DMS79 treated with DMSO at 0.1 percent for 48 hours (cell line): ENCODE results near the gene UNC5B.
"Not testable (repeated sequence)": the region's sequence is repeated elsewhere in the genome, so short reads cannot be mapped to it uniquely, and the experiment has no call there.

Experiments
- DNase-seq: peaks from one replicate; lab custom pipeline; 2025; lab: John Stamatoyannopoulos, UW

UNC5B gene

DNA sequence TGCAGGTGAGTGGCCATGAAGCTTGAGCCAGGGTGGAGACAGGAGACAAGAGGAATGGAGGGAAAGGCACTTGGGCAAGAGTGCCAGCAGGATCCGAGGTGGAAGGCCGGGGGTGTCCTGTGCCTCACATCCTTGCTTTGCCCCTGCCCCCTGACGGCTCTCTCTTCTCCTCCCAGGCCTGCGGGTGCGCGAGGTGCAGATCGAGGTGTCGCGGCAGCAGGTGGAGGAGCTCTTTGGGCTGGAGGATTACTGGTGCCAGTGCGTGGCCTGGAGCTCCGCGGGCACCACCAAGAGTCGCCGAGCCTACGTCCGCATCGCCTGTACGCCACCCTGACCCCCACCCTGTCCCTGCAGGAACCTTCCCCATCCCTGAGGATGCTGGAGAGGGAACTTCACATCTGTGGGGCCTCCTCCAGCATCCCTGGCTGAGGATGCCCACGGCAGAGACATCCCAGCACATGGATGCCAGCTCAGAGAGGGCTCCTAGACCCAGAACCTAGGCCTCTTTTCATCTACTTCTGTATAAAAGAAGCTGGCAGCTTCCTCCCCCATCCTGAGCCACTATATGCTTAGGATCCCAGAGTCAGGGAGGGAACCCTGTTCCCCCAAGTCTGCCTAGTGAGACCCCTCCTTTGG is 72.3 kb downstream of the UNC5B start:
- no peak for DNase-seq

DNA sequence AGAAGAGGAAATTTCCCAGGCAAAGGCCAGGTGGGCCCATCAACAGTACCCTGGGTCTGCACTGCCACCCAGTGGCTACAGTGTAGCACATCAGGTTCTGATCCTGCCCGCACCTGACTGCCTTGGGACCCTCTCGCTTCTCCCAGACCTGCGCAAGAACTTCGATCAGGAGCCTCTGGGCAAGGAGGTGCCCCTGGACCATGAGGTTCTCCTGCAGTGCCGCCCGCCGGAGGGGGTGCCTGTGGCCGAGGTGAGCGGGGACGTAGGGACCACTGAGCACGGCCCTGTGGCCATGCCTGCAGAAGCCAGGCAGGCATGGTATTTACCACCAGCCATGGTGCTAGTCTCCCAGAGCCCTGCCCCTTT is 72.8 kb downstream of the UNC5B start:
- DNase-seq: peak; percentile 6

DNA sequence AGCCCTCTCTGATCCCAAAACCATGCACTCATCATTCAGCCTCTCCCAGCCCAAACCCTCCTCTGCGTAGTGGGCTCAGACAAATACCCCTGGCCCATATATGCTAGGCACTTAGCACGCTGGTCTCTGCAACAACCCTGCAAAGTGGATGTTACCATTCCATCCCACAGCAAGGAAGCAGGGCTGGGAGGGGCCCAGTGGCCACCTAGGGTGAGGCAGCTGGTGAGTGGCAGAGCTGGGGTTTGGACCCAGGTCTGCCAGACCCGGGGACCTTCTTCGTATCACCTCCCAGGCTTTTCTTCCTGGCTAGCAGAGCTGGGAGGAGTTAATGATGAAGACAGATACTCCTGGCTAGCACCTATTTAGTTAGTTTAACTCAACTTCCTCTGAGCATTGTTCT is 73.6 kb downstream of the UNC5B start:
- DNase-seq: no peak

DNA sequence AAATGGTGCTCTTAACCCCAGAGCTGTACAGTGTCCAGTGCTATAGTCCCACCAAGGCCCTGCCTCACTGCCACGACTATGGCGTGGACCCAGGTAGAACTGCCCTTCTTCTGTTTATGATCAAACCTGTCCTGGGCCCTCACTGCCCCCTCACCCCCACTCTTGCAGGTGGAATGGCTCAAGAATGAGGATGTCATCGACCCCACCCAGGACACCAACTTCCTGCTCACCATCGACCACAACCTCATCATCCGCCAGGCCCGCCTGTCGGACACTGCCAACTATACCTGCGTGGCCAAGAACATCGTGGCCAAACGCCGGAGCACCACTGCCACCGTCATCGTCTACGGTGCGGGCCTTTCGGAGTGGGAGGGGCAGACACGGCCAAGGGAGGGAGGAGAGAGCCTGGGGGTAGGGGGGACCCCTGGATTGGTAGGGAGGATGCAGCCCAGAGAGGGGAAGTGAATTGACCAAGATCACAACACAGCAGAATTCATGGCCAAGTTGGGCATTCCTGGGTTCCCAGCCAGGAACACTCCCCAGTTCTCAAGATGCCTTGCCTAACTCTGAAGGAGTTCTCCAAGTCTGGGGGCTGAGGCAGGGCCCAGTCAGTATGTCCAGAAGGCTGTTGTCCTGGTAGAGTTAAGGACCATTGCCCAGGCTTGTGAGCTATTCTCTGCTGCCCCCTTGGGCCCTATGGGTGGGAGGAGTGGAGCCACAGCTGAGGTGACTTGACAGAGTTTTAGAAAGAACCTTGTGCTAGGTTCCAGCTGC is 74.3 kb downstream of the UNC5B start:
- DNase-seq: no peak

DNA sequence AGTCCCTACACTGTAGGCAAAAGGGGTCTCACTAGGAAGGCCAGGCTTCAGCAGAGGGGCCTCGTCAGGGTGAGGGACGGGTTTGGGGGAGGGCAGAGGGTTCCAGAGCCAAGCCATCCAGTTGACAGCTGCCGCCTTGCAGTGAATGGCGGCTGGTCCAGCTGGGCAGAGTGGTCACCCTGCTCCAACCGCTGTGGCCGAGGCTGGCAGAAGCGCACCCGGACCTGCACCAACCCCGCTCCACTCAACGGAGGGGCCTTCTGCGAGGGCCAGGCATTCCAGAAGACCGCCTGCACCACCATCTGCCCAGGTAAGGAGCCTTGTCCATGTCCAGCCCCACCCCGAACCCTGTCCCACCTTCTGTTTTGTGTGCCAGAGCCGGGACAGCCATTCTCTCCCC is 75.1 kb downstream of the UNC5B start:
- DNase-seq: no peak

DNA sequence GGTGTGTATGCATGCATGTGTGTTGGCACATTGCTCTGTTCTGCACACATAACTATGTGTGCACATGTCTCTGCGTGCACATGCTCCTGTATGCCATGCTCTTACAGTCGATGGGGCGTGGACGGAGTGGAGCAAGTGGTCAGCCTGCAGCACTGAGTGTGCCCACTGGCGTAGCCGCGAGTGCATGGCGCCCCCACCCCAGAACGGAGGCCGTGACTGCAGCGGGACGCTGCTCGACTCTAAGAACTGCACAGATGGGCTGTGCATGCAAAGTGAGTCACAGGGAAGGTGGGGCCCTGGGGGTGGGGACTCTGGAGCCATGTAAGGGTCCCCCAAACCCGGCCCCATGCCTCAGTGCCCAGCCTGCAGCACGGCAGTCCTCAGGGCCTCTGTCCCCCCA is 76.1 kb downstream of the UNC5B start:
- no peak for DNase-seq

DNA sequence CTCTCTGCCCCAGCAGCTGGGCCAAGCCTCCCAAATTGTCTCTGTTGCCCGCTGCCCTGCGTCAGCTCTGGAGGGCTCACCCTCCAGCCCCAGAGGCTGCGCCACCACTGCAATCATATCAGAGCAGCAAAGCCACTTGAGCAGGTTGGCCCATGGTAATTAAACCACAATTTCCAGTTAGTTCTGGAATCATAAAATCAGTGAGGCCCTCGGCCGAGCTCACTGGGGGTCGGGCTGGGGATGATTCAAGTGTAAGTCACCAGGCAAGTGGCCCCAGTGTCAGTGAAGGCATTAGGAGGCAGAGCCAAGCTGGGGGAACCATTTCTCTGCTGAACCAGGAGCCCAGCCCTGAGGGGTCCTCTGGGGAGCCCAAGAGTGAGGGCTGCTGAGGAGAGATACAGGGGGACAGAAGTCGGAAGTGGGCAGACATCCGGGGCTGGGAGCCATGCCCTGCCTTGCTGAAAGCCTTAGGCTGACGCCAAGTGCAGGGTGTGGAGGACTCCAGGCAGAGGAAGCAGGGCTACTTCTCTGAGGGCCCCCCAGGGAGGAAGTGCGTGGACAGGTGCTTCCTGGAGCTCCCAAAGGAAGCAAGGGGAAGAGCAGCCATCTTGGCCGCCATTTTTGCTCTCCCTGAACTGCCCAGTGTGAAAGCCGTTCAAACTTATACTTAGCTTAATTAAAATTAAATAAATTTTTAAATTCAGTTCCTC is 77.2 kb downstream of the UNC5B start:
- DNase-seq: no peak

DNA sequence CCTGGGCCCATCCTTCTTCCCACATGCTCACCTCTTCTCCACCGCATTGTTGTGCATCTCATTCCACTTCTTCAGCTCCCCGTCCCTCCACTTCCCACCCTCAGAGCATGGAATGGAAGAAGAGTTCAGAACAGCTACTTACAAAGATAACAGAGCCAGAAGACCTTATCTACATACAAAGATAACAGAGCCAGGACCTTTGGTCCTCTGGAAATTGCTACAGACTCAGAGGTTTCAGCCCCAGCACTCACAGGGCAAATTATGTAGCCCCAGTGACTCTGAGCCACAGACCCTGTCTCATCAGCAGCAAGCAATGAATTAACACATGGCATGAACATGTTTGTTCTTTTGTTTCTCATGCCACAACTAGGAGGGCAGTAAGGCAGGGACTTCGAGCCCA is 78.0 kb downstream of the UNC5B start:
- DNase-seq: no peak

DNA sequence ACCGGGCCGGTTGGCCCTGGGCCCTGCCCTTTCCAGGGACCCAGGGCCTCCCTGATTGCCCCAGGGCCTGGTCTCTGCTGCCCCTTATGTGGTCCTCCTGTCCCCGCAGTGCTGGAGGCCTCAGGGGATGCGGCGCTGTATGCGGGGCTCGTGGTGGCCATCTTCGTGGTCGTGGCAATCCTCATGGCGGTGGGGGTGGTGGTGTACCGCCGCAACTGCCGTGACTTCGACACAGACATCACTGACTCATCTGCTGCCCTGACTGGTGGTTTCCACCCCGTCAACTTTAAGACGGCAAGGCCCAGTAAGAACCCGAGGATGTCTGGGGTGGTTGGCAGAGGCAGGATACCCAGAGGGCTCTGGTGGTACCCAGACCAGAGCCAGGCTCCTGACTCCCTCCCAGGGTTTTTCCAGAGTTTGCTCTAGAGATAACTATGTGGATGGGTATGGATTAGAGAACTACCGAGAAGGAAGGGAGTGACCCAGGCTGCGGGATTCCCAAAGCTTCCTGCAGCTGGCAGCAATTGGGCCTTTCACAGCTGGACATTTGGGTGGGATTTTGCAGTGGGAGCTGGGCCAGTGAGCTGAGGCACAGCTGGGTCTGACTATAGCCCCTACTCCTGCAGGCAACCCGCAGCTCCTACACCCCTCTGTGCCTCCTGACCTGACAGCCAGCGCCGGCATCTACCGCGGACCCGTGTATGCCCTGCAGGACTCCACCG is 78.6 kb downstream of the UNC5B start:
- no peak for DNase-seq

DNA sequence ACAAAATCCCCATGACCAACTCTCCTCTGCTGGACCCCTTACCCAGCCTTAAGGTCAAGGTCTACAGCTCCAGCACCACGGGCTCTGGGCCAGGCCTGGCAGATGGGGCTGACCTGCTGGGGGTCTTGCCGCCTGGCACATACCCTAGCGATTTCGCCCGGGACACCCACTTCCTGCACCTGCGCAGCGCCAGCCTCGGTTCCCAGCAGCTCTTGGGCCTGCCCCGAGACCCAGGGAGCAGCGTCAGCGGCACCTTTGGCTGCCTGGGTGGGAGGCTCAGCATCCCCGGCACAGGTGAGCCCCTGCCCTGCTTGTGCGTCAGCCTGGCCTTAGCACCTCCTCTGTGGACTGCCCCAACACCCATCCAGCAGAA is 79.1 kb downstream of the UNC5B start:
- DNase-seq: no peak

DNA sequence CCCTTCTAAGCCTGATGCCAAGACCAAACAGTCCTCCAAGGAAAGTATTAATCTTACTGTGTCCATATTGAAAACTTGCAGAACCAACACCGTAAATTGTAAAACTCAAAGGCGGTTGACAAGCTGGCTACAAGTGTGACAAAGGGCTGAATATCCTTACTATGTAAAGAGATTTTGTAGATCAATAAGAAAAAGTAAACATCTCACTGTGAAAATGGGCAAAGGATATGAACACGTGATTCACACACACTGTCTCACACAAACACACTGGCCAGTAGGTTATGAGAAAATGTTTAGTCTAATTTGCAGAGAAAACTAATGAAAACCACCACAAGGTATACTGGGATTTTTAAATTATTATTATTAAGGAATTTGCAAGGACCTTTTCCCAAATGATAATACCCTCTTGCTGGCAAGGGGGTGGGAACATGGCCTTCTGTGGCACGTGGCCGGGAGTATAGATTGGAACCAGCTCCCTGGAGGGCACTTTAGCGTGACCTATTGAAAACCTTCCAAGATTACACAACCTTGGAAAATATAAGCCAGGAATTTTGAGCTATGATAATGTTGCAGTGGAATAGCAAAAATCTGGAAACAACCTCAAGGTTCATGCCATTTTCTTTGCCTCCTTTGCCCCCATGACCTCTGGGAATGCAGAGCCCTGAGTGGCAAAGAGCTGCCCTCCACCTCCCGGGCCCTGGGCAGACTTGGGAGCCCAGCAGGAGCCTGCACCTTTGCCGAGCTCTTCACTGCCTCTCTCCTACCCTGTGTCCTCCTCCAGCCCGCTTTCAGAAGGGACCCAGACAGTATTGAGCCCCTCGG is 80.5 kb downstream of the UNC5B start:
- no peak for DNase-seq

DNA sequence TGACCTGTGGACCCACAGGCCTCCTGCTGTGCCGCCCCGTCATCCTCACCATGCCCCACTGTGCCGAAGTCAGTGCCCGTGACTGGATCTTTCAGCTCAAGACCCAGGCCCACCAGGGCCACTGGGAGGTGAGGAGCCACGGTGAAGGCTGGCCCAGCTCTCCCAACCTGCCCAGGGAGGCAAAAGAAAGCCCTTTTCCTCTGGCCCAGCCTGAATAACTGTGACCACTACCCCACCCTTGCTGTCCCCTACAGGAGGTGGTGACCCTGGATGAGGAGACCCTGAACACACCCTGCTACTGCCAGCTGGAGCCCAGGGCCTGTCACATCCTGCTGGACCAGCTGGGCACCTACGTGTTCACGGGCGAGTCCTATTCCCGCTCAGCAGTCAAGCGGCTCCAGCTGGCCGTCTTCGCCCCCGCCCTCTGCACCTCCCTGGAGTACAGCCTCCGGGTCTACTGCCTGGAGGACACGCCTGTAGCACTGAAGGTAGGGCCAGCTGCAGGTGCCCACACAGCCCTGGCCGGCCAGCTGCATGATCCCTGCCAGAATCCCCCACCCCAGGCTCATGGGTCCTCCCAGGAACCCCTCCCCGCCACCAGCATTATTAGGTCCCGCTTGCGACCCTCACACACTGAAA is 81.2 kb downstream of the UNC5B start:
- DNase-seq: peak; percentile 16

DNA sequence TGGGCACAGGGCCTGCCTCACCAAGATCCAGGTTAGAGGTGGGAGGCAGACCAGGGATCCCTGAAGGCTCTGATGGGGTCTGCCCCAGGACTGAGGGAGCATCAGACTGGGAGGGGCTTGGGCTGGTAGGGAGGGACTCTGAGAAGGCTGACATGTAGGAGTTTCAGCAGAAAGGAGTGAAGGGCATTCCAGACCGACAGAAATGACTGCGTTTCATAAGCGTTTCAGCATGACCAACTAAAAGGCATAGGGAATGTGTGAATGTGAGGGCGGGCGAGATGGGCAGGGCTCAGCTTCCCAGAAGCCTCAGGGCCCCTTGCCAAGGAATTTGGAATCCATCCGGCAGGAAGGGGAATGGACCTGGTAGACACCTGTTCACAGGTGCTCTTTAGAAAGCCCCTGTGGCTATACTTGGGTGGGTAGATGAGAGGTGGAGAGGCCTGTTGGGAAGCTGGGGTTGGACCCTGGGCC is 81.8 kb downstream of the UNC5B start:
- DNase-seq: peak; percentile 58

DNA sequence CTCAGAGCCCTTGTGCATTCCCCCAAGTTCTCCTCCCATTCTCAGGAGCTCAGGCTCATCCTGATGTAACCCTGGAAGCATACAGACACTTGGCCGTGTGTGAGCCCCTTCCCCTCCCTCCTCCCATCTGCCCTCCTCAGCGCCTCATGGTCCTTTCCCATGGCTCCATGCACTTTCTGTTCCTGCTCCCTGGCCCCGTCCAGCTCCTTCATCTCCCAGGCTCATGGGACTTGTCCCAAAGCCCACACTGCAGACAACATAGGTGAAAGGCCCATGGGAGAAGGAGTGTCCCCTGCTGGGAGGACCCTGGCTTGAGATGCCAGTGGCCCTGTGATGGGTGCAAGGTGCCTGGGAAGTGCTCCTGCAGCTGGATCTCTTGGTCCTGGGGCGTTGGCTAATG is 82.5 kb downstream of the UNC5B start:
- no peak for DNase-seq

DNA sequence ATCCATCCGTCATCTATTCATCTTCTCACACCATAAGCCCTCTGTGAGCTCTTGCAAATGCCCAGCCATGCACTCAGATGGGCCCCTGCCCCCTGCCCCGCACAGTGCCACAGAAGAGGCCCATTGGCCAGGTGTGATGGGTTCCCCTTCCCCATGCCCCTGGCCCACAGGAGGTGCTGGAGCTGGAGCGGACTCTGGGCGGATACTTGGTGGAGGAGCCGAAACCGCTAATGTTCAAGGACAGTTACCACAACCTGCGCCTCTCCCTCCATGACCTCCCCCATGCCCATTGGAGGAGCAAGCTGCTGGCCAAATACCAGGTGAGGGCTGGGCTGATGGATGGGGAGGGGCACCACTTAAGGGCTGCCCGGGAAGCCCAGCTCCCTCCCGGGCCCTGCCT is 83.3 kb downstream of the UNC5B start:
- DNase-seq: no peak

DNA sequence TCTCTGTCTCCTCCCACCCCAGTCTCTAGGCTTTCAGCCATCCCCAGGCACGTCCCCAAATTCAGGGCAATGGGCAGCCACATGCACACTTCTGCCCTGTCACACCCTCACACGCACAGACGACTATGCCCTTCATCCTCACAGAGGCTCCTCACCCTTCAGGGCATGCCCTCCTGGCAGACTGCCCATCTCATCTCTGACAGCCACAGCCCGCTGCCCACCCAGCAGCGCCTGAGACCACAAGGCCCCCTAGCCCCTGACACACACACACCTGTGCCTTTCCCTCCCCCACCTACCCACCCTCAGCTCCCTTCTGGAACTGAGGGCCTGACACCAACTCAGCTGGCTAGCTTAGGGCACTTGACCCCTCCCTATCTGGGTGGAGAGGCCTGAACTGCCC is 83.7 kb downstream of the UNC5B start:
- DNase-seq: no peak

DNA sequence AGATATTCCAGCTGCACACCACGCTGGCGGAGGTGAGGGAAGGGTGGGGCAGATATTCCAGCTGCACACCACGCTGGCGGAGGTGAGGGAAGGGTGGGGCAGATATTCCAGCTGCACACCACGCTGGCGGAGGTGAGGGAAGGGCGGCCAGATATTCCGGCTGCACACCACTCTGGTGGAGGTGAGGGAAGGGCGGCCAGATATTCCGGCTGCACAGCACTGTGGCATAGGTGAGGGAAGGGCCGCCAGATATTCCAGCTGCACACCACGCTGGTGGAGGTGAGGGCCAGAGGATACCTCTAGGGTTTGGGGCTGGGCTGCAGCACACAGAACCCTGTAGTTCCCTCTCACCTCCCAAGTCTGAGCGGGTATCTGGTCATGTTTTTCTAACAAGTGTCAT is 84.4 kb downstream of the UNC5B start:
- DNase-seq: not testable (repeated sequence)

DNA sequence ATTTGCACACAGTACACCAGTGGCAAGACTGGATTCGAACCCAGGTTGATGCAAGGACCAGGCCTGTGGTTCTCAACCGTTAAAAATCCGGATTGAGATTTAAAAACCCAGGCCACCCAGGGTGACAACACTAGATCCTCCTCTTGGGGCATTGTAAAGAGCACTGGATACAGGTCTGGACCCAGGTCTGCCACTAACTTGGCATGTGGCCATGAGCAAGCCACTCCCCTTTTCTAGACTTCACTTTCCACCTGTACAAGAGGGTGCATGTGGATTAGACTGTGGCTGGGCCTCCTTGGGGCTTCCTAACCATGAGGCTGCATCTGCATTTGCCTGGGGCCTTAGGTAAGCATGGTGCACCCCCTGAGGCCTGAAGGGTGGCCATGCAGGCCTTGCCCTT is 85.0 kb downstream of the UNC5B start:
- no peak for DNase-seq

DNA sequence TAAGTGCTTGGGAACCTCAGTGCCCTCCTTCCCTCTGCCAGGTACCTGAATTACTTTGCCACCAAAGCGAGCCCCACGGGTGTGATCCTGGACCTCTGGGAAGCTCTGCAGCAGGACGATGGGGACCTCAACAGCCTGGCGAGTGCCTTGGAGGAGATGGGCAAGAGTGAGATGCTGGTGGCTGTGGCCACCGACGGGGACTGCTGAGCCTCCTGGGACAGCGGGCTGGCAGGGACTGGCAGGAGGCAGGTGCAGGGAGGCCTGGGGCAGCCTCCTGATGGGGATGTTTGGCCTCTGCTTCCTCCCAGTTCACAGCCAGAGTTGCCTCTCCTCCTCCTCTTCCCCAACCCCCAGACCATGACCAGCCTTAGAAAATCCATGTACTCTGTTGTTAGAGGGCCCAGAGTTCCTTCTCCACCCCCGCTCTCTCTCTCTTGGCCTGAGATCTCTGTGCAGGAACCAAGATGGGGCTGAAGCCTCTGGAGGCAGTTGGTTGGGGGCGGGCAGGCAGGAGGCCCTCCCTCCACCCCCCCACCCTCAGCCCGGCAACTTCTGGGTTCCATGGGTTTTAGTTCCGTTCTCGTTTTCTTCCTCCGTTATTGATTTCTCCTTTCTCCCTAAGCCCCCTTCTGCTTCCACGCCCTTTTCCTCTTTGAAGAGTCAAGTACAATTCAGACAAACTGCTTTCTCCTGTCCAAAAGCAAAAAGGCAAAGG is 86.9 kb downstream of the UNC5B start:
- DNase-seq: no peak

DNA sequence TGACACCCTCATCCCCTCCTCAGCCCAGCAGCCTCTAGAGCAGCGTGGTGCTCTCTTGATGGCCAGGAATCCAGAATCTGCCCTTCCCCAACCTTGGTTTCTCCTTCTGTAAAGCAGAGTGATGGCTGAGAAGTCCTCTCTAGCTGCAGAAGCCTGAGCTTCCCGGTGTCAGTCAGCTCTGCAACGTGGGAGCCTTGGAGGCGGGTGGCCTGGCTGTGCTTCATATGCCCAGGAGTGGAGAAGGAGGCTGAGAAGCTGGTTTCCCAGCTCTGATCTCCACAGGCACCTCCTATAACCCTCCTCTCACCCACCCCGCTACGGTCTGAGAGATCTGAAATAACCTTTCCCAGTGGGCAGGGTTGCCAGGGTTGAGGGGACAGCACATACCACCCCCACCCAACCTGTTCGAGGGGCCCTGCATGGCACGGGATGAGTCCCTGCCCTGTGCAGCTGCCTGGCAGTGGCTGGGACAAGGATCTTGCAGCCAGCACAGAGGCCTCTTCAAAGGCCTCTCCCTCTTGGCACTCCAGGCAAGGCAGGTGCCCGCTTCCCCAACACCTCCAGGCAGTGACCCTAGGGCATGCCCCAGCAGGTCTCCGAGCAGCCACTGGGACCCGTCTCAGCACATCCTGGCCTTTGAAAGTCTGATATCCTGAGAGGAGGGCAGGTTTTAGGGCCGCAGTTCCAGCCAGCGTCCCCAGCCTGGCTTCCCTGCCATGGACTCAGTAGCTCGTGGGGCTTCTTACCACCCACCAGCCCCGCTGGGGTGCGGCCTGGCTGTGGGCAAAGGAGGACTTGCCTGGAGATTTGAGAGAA is 88.4 kb downstream of the UNC5B start:
- peak; percentile 51 for DNase-seq
